Measurements from ENCODE around the gene SLC22A23. TPM values are rescaled to one million over a fixed set of nuclear protein-coding genes. Genes with fewer than 3 reads are reported as not detected.

SLC22A23 gene
- total RNA-seq, 1 donor from 2014 or later = 0.52 TPM

GRCh38 chr6:3351829-3352524 lies 104.9 kb downstream of the SLC22A23 start:
- no peak overlapping the region for H3K4me3 ChIP-seq (ENCODE audit: low read depth, low read length)
- TF ChIP-seq CTCF (conservative IDR thresholded peaks at IDR 0.05; ENCODE audit: low read depth, low read length) = no peak
- DNase-seq (ENCODE audit: low read depth) = no peak

GRCh38 chr6:3351105-3351676 lies 105.7 kb downstream of the SLC22A23 start:
- H3K4me3 ChIP-seq (ENCODE audit: low read depth, low read length) = no peak overlapping the region
- DNase-seq (ENCODE audit: low read depth) = no peak
- no peak for TF ChIP-seq CTCF (conservative IDR thresholded peaks at IDR 0.05; ENCODE audit: low read depth, low read length)

- TF ChIP-seq CTCF (conservative IDR thresholded peaks at IDR 0.05; ENCODE audit: low read depth, low read length) = no peak
- no peak for DNase-seq (ENCODE audit: low read depth)
- no peak overlapping the region for H3K4me3 ChIP-seq (ENCODE audit: low read depth, low read length)
Measured at GRCh38 chr6:3350252-3350796, 106.5 kb downstream of the SLC22A23 start.

GRCh38 chr6:3349388-3350251 lies 107.2 kb downstream of the SLC22A23 start:
- no peak for DNase-seq (ENCODE audit: low read depth)
- no peak overlapping the region for H3K4me3 ChIP-seq (ENCODE audit: low read depth, low read length)
- no peak for TF ChIP-seq CTCF (conservative IDR thresholded peaks at IDR 0.05; ENCODE audit: low read depth, low read length)

- no peak for DNase-seq (ENCODE audit: low read depth)
- TF ChIP-seq CTCF (conservative IDR thresholded peaks at IDR 0.05; ENCODE audit: low read depth, low read length) = no peak
- H3K4me3 ChIP-seq (ENCODE audit: low read depth, low read length) = no peak overlapping the region
Measured at GRCh38 chr6:3348821-3349220, 108.0 kb downstream of the SLC22A23 start.

- TF ChIP-seq CTCF (conservative IDR thresholded peaks at IDR 0.05; ENCODE audit: low read depth, low read length) = no peak
- H3K4me3 ChIP-seq (ENCODE audit: low read depth, low read length) = no peak overlapping the region
- DNase-seq (ENCODE audit: low read depth) = no peak
Measured at GRCh38 chr6:3347826-3348225, 109.0 kb downstream of the SLC22A23 start.
